Loucy (cell line): ENCODE results near the gene FBXL19.

Experiments
- EZH2phosphoT487 ChIP-seq: fragments of 200-600 bp; IDR thresholded peaks from 2 replicates; pipeline ENCODE4 v1.6.1; 2018; ENCODE audit warnings: antibody characterized with exemption, mild to moderate bottlenecking, moderate library complexity, borderline replicate concordance
- TF ChIP-seq, protein P1 (sequence below): fragments of 200-600 bp; sonication (generic); conservative IDR thresholded peaks from 2 replicates; pipeline ENCODE4 v1.5.1; 2014; ENCODE audit warnings: mild to moderate bottlenecking, antibody characterized with exemption, low read length

DNA sequence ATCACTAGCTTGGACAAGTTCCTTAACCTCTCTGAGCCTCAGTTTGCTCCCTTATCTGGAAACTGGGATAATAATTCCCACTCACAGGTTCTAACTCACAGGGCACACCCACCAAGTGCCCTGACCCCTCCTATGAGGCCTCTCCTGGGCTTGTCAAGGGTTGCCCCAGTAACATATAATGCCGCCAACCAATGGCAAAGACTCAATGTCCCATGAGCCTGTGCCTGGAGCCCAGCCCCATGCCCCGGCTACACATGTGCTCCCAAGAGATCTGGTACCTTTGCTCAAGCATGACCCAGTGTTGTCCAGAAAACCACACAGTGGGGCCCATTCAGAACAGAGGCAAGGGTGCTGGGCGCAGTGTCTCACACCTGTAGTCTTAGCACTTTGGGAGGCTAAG lies 8.5 kb upstream of the FBXL19 start:
- TF ChIP-seq, protein P1, sequence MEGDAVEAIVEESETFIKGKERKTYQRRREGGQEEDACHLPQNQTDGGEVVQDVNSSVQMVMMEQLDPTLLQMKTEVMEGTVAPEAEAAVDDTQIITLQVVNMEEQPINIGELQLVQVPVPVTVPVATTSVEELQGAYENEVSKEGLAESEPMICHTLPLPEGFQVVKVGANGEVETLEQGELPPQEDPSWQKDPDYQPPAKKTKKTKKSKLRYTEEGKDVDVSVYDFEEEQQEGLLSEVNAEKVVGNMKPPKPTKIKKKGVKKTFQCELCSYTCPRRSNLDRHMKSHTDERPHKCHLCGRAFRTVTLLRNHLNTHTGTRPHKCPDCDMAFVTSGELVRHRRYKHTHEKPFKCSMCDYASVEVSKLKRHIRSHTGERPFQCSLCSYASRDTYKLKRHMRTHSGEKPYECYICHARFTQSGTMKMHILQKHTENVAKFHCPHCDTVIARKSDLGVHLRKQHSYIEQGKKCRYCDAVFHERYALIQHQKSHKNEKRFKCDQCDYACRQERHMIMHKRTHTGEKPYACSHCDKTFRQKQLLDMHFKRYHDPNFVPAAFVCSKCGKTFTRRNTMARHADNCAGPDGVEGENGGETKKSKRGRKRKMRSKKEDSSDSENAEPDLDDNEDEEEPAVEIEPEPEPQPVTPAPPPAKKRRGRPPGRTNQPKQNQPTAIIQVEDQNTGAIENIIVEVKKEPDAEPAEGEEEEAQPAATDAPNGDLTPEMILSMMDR, result no peak
- no peak for TF ChIP-seq EZH2phosphoT487
